NB4 (cell line): ENCODE data around the gene RNF182.

Experiments
- DNase-seq: peaks from one replicate; pipeline ENCODE4 v3.0.0; 2010; ENCODE audit warnings: low read depth
- H3K4me3 ChIP-seq: one replicate; pipeline ENCODE4 v1.5.1; 2011; ENCODE audit warnings: mild to moderate bottlenecking, low read depth, low read length, moderate library complexity
- MAX ChIP-seq: IDR thresholded peaks from 2 replicates; pipeline ENCODE4 v1.6.1; 2011; ENCODE audit warnings: low read depth, low read length
- MYC ChIP-seq: IDR thresholded peaks from 2 replicates; pipeline ENCODE4 v1.6.1; 2011; ENCODE audit warnings: low read depth, low read length
- POLR2A ChIP-seq: IDR thresholded peaks from 2 replicates; pipeline ENCODE4 v1.6.1; 2011; ENCODE audit warnings: mild to moderate bottlenecking; ENCODE audit not compliant: insufficient read length; ENCODE audit errors: extremely low read depth
- TF ChIP-seq, protein P1 (sequence below): IDR thresholded peaks from one replicate; pipeline ENCODE4 v1.5.1; 2012; ENCODE audit warnings: low read depth, low read length

The RNF182 gene

GRCh38 chr6:13907614-13908215 is 17.0 kb upstream of the RNF182 start:
- H3K4me3 ChIP-seq: no peak overlapping the region
- DNase-seq: no peak
- TF ChIP-seq MYC (no peak), POLR2A (no peak), MAX (no peak)
- TF ChIP-seq, protein P1, sequence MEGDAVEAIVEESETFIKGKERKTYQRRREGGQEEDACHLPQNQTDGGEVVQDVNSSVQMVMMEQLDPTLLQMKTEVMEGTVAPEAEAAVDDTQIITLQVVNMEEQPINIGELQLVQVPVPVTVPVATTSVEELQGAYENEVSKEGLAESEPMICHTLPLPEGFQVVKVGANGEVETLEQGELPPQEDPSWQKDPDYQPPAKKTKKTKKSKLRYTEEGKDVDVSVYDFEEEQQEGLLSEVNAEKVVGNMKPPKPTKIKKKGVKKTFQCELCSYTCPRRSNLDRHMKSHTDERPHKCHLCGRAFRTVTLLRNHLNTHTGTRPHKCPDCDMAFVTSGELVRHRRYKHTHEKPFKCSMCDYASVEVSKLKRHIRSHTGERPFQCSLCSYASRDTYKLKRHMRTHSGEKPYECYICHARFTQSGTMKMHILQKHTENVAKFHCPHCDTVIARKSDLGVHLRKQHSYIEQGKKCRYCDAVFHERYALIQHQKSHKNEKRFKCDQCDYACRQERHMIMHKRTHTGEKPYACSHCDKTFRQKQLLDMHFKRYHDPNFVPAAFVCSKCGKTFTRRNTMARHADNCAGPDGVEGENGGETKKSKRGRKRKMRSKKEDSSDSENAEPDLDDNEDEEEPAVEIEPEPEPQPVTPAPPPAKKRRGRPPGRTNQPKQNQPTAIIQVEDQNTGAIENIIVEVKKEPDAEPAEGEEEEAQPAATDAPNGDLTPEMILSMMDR: no peak

GRCh38 chr6:13908955-13909381 is 15.8 kb upstream of the RNF182 start:
- peak; percentile 83 for DNase-seq
- TF ChIP-seq MAX (no peak), POLR2A (no peak), MYC (no peak)
- TF ChIP-seq, protein P1: peak; percentile 54
- H3K4me3 ChIP-seq: no peak overlapping the region

DNA sequence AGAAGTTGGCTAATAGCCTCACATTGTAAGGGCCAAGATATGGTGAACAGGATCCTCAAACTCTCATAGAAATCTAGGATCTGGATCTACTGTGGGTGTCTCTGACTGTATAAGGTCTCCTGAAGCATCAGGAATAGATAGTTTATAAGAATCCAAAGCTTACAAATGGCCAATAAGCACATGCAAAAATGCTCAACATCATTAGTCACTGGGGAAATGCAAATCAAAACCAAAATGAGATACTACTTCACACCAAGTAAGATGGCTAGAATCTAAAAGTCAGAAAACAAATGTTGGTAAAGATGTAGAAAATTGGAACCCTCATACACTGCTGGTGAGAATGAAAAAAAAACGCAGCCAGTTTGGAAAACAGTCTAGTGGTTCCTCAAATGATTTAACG is 14.3 kb upstream of the RNF182 start:
- H3K4me3 ChIP-seq: no peak overlapping the region
- TF ChIP-seq POLR2A (no peak), MYC (no peak), MAX (no peak)
- TF ChIP-seq, protein P1: no peak
- no peak for DNase-seq

DNA sequence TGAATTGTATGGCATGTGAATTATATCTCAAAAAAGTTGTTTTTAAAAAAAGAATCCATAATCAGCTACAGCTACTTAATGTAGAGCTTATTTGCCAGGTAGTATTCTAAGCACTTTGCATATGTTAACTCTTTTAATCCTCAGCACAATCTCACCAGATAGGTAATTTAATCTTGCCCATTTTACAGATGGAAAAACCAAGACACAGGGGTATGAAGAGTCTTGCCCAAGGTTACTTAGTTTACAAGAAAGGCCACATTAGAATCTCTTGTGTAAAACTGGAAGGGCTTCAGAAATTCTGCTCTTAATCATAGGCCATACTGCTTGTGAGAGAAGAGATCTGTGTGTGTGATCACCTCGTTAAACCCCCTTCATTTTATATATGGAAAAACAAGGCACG is 13.4 kb upstream of the RNF182 start:
- DNase-seq: no peak
- no peak for TF ChIP-seq MYC
- no peak for TF ChIP-seq MAX
- TF ChIP-seq POLR2A: no peak
- TF ChIP-seq, protein P1: no peak
- H3K4me3 ChIP-seq: no peak overlapping the region

GRCh38 chr6:13913226-13914001 is 11.3 kb upstream of the RNF182 start:
- DNase-seq: no peak
- TF ChIP-seq POLR2A (no peak), MYC (no peak)
- TF ChIP-seq, protein P1: no peak
- no peak overlapping the region for H3K4me3 ChIP-seq

GRCh38 chr6:13914351-13914750 is 10.4 kb upstream of the RNF182 start:
- DNase-seq: no peak
- no peak overlapping the region for H3K4me3 ChIP-seq

More at GRCh38 chr6:13914351-13914750, 10.4 kb upstream of the RNF182 start:
- TF ChIP-seq POLR2A (no peak), MAX (no peak), MYC (no peak)
- TF ChIP-seq, protein P1: no peak
